ENCODE measurements around the gene RPRD1A. TPM values are rescaled to one million over a fixed set of nuclear protein-coding genes. Genes with fewer than 3 reads are reported as not detected.
A peak's percentile ranks its signal among the peaks of the same experiment; 100 is the strongest.

The RPRD1A gene
- total and polyA plus RNA-seq, 9 of the 15 experiments (the other 6 are each of a cell fraction or from before 2014, with no cell fraction given), result 30.2 to 142 (median 66.0) TPM

- peak; percentile 57 to 82; a peak in 3 of 4 replicates for TF ChIP-seq SIN3A (IDR thresholded peaks at IDR 0.05; ENCODE audit: borderline replicate concordance in 2 of 2, control insufficient read depth in 1 of 2, low read depth in 2 of 2, low read length in 2 of 2)
- TF ChIP-seq ZNF217 (CRISPR knock-in tag; IDR thresholded peaks at IDR 0.05), result no peak
- TF ChIP-seq ILF3 (IDR thresholded peaks at IDR 0.05; ENCODE audit: borderline replicate concordance), result no peak
- TF ChIP-seq SMC3 (conservative IDR thresholded peaks at IDR 0.05; ENCODE audit: insufficient read depth, low read depth, low read length), result peak; percentile 13; the same call in 1 of the 2 replicates
- no peak for TF ChIP-seq PRPF4 (IDR thresholded peaks at IDR 0.05; ENCODE audit: insufficient read depth, low read depth, low read length, poor library complexity, severe bottlenecking)
- 0 out of 2 replicates have a peak, but pooled peaks have one; percentile 3 for TF ChIP-seq SPI1 (IDR thresholded peaks at IDR 0.05; ENCODE audit: borderline replicate concordance, low read depth, low read length)
- no peak for TF ChIP-seq ARNT (IDR thresholded peaks at IDR 0.05)
- TF ChIP-seq ZNF280B (CRISPR knock-in tag; IDR thresholded peaks at IDR 0.05), result no peak
- TF ChIP-seq TBL1XR1 (IDR thresholded peaks at IDR 0.05; ENCODE audit: low read length in 2 of 2), result peak; percentile 31 to 85; a peak in 2 of 4 replicates
- TF ChIP-seq NCOA6 (IDR thresholded peaks at IDR 0.05), result no peak
- no peak for TF ChIP-seq PPARD (CRISPR knock-in tag; IDR thresholded peaks at IDR 0.05)
- TF ChIP-seq ZNF445 (CRISPR knock-in tag; IDR thresholded peaks at IDR 0.05; ENCODE audit: low read depth), result no peak
- peak; percentile 88 for TF ChIP-seq E2F8 (IDR thresholded peaks at IDR 0.05; ENCODE audit: low read depth, partially characterized antibody)
- peak; percentile 86 for TF ChIP-seq KDM5B (IDR thresholded peaks at IDR 0.05; ENCODE audit: insufficient replicate concordance, low read depth, low read length)
- no peak for TF ChIP-seq TEAD2 (tag; IDR thresholded peaks at IDR 0.05)
- TF ChIP-seq ZBTB11 (CRISPR knock-in tag; IDR thresholded peaks at IDR 0.05), result peak; percentile 96 to 100 (median 98)
Observed at GRCh38 chr18:35972197-35973000, 95.0 kb downstream of the RPRD1A start, which contains the start of gene RMP24 (continued).
